Activated CD4-positive, alpha-beta T cell treated with anti-CD3 and anti-CD28 coated beads, Interleukin-2, Interleukin-6, amounts not matched to agents 100 ng/mL and 50 ng/mL, durations not matched to agents 16 hours and 8 hours (primary cell): ENCODE measurements around the gene SLC35D3.
"Not testable (repeated sequence)": the region's sequence is repeated elsewhere in the genome, so short reads cannot be mapped to it uniquely, and the experiment has no call there.

Source experiments
- DNase-seq: peaks from one replicate; pipeline ENCODE4 v3.0.0-alpha.2; 2020

The SLC35D3 gene

DNA sequence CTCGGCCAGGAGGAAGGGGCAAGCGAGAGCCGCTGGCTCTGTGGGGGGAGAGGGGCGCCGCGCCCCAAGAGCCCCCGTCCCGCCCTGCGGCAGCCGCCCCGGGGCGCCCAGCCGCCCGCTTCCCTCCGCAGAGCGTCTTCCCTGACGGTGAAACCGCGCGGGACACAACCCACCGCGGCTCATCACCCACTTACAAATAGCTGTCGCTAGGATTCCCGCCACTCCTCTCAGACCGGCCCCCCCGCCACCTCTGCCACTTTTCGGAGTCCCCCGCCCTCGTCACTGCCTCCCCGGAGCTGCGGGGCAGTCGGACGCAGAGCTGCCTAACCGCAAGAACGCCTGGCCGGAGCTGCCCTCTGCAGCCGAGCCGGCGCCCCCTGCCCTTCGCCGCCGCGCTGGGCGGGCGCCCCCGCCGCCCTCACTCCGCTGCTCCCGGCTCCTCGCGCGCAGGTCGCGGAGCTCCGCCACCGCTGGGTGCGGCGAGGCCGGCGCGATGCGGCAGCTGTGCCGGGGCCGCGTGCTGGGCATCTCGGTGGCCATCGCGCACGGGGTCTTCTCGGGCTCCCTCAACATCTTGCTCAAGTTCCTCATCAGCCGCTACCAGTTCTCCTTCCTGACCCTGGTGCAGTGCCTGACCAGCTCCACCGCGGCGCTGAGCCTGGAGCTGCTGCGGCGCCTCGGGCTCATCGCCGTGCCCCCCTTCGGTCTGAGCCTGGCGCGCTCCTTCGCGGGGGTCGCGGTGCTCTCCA is at the start of gene SLC35D3:
SLC35D3 (plus strand) TSS at position 366 of the 749 bp plus-strand sequence; CDS start at position 494, 128 bp downstream.
- no peak for DNase-seq

GRCh38 chr6:136873748-136874147 is 48.4 kb upstream of the SLC35D3 start:
- DNase-seq, result no peak

GRCh38 chr6:136876469-136876868 is 45.6 kb upstream of the SLC35D3 start:
- not testable (repeated sequence) for DNase-seq

GRCh38 chr6:136880748-136881460 is 41.2 kb upstream of the SLC35D3 start:
- no peak for DNase-seq

- peak; percentile 20 for DNase-seq
These were observed 36.0 kb upstream of the SLC35D3 start for GRCh38 chr6:136886091-136886490.

DNA sequence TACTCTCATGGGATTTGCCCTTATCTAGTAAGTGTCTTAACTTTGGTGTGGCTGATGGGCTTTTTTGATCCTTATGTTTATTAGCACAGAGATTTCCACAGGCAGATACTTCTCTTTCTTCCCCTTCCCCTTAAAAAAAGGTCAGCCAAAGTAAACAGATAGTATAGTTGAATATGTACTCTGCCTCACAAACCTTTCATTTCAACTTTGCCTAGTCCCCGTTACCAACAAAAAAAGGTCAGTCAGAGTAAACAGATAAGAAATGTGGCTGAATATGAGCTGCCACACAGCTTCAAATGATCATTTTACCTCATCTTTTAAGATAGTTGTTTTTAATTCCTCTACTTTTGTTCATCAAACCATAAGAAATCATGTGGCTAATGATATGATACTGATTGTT is 34.1 kb upstream of the SLC35D3 start:
- no peak for DNase-seq

DNA sequence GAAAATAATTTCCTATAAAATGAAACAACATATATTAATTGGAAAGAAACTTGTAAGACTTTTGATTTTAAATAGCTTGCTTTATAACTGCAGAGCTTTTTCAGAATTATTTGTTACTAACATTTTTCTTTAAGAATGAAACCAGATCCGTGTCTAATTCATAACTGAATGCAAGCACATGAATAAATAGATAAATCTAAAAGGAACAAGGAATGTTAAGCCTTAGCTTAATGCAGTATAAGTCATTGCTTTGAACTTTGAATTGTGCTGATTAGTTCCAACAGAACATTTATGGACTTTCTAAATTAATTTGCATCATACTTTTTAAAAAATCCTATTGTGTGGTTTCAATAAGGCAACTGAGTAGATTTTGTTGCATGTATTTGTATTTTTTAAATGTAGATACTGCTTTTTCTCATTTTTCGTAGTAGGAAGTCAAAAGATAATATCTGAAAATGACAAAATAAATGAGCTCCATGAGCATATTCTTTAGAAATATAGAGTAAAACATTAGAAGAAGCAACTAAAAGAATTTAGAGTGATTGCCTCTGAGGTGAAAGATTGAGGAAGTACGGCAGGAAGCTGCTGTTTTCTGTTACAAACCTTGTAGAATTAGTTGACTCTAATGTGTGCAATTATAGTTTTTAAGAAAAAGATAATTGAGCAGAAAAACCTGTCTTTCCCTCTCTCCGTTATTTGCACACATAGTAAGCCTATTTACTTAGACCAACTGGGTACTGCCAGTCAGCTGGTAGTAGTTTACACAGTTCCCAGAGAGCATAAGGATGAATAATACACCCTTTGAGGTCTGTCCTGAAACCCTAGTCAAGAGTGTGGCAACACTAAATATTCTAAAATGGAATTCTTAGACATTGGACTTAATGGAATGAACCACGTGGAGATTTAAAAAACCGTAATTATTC is 32.6 kb upstream of the SLC35D3 start:
- DNase-seq, result no peak

DNA sequence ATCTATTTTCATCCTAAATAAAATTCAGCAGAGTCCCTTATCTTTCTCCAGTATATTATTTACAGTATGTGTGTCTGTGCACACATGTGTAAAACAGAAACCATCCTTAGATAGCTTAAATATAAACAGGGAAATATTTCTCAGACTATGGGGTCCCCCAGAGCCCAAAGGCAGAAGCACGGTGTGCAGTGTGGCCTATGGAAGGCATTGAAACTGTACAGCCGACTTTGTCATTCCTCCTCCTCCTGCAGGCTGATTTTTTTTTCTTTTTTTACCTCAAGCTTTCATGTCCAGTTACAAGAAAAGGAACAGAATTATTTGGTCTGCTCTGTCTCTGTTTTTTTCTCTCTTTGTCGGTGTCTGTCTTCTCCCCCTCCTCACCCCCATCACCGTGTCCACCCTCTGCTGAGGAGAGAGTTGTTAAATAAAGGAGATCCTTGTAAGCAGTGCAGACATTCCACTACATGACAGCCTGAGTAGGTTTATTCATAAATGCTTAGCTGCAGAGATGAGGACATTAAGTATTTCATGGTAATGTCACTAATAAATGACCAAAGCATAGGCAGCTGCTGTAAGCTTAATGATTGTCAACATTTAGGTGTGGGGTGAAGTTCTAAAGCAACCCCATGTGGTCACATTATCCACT is 31.8 kb upstream of the SLC35D3 start:
- DNase-seq, result no peak

DNA sequence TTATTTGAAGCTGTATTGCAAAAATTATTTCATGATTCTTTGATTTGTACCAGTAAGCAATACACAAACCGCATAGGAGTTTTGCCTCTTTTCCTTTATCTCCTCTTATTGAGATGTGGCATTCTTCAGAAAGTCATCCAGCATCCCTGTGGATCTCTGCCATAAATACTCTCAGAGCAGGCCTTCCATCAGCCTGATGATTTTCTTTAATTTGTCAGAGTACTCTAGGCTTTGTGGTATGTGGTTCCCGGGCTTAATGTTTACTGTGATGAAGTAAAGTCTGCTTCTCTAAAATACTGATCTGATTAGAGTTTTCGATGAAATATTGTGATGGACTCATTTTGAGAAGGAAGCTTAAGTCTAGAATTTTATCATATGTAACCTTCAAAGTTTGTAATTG is 31.1 kb upstream of the SLC35D3 start:
- peak; percentile 15 for DNase-seq

- DNase-seq, result no peak
These were observed 28.9 kb upstream of the SLC35D3 start for GRCh38 chr6:136893187-136893586.

GRCh38 chr6:136895901-136896300 is 26.2 kb upstream of the SLC35D3 start:
- no peak for DNase-seq

- DNase-seq, result no peak
These were observed 25.0 kb upstream of the SLC35D3 start for GRCh38 chr6:136897071-136897470.

GRCh38 chr6:136901212-136901784 is 20.8 kb upstream of the SLC35D3 start:
- no peak for DNase-seq

- DNase-seq, result not testable (repeated sequence)
These were observed 17.6 kb upstream of the SLC35D3 start for GRCh38 chr6:136904477-136904876.

- no peak for DNase-seq
These were observed 7.2 kb upstream of the SLC35D3 start for GRCh38 chr6:136914947-136915346.

DNA sequence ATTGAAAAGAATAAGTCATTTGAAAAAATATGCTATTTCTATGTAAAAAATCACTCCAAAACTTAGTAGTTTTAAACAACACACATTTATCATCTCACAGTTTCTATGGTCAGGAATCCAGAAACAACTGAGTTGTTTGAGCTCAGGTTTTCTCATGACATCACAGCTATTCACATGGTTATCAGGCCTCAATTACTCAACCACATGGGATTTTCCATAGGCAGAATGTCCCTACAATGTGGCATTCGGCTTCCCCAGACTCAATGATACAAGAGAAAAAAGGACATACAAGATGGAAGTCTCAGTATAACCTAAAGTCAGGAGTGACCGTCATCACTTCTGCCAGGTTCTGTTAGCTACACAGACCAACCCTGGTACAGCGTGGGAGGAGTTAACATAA is 3.4 kb upstream of the SLC35D3 start:
- DNase-seq, result no peak

DNA sequence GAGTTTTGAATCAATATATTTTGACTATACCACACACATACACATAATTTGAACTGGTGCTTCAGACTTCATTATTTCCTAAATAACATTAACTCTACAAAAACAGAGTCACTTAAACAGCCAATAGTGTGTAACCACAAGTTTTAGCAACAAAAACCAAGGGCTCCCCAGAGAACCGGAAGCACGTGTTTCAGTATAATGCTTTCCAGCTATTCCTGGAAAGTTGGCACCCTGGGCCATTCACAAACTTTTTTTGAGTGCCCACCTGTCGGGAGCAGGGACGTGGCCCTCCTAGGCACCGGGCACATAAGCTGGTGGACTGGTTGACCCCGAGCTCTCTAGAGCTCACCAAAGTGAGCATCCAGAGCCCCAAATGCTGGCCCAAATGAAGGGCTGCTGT is 1.9 kb upstream of the SLC35D3 start:
- peak; percentile 20 for DNase-seq

DNA sequence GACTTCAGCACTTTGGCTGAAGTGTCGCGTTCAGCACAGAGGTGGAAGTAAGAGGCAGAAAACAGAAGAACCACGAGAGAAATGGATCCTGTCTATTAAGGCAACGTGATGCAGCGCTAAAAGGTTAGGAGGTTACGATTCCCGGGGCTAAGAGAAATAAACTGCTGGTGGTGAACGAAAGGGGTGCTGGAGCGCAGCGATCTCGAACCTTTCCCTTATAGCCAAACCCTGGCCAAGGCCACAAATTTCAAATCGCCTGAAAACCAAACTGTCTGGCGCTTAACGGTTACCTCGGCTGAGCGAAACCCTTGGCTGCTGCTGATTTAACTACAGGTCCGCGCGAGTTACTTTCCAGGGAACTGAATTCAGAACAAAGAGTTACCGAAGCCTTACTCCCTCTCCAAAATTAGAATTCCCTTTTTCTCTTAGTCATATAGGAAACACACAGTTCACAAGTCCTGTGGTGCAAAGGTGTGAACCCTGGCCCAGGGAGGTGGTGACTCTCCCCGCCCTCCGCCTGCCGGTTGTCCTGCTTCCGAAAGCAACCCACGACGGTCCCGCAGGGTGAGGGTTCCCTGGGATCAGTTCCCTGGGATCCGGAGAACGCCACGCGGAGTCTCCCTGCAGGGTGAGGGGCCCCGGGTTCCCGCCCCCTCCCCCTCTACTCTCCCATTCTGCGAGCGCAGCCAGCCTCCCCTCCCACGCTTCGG is 1.3 kb upstream of the SLC35D3 start:
- DNase-seq, result no peak

DNA sequence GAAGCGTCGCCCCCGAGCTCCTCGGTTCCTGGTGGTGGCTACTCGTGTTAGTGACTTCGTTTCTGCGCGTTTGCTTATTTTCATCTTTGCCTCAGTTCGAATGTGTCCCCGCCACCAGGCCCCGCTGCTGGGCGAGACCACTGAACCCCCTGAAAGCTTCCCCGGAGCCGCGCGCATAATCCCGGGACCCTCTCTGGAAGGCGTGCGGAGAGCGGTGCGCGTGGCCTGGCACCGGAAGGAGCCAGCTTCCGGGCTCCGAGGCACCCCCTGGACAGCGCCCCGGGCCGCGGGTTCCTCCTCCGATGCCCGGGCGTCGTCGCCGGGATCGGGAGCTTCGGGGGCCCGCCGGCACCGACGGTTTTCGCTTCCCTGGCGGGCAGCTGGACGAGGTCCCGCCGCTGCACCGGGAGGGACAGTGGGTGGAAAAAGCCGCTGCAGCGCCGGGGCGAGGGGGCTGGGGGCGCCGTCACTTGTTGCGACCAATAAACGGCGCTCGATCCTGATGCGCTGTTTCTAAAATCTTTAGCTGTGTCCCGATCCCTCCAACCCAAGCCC is 643 bp upstream of the SLC35D3 start:
- no peak for DNase-seq

DNA sequence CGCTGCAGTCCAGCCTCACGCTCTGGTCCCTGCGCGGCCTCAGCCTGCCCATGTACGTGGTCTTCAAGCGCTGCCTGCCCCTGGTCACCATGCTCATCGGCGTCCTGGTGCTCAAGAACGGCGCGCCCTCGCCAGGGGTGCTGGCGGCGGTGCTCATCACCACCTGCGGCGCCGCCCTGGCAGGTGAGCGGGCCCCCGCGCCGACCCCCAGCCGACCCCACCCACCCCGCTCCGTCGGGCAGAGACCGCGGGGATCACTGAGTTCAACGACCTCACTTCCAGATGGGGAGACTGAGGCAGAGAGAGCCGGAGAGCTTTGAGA is 545 bp downstream of the SLC35D3 start:
- no peak for DNase-seq

GRCh38 chr6:136923116-136923953 is 1.2 kb downstream of the SLC35D3 start:
- DNase-seq, result no peak
